ENCODE results near the gene ABCC4. TPM values are rescaled to one million over a fixed set of nuclear protein-coding genes. Genes with fewer than 3 reads are reported as not detected.
"Not testable (repeated sequence)": the region's sequence is repeated elsewhere in the genome, so short reads cannot be mapped to it uniquely, and the experiment has no call there.

The ABCC4 gene
- total RNA-seq, 1 experiment from 2014 or later: 12.5 TPM

GRCh38 chr13:95284436-95284835 is 16.8 kb downstream of the ABCC4 start:
- no peak overlapping the region for H3K27ac Mint-ChIP-seq (ENCODE audit: unreplicated experiment)
- CTCF ChIA-PET: no interaction called here
- H3K4me3 Mint-ChIP-seq (ENCODE audit: low read depth, unreplicated experiment): no peak overlapping the region
- no TSS peak for BruUV-seq (replicated peaks)
- no peak for TF ChIP-seq CTCF (IDR thresholded peaks at IDR 0.05; ENCODE audit: unreplicated experiment)
- no peaks in the 10 kb centered on the region for H3K4me1 Mint-ChIP-seq (ENCODE audit: low read depth, unreplicated experiment)
- H3K9me3 Mint-ChIP-seq (ENCODE audit: low read depth, unreplicated experiment): no peaks in the 10 kb centered on the region
- DNase-seq: no peak
- H3K36me3 Mint-ChIP-seq (ENCODE audit: insufficient read depth, unreplicated experiment): no peaks in the 10 kb centered on the region
- H3K27me3 Mint-ChIP-seq (ENCODE audit: unreplicated experiment): no peaks in the 10 kb centered on the region
- intact Hi-C loops (cut with micrococcal nuclease; ENCODE audit: unreplicated experiment): no loop called here

GRCh38 chr13:95279016-95279415 is 22.2 kb downstream of the ABCC4 start:
- TF ChIP-seq CTCF (IDR thresholded peaks at IDR 0.05; ENCODE audit: unreplicated experiment): no peak
- Mint-ChIP-seq H3K27ac (ENCODE audit: unreplicated experiment) (no peak overlapping the region), H3K27me3 (ENCODE audit: unreplicated experiment) (no peaks in the 10 kb centered on the region), H3K4me3 (ENCODE audit: low read depth, unreplicated experiment) (no peak overlapping the region), H3K4me1 (ENCODE audit: low read depth, unreplicated experiment) (peaks cover 6% of the 10 kb centered on the region), H3K9me3 (ENCODE audit: low read depth, unreplicated experiment) (no peaks in the 10 kb centered on the region), H3K36me3 (ENCODE audit: insufficient read depth, unreplicated experiment) (no peaks in the 10 kb centered on the region)
- CTCF ChIA-PET: no interaction called here
- no TSS peak for BruUV-seq (replicated peaks)
- intact Hi-C loops (cut with micrococcal nuclease; ENCODE audit: unreplicated experiment): loop anchor here (10.0 kb wide), 1 partner anchor 84 kb away; no protein-coding TSS in a partner anchor
- no peak for DNase-seq

DNA sequence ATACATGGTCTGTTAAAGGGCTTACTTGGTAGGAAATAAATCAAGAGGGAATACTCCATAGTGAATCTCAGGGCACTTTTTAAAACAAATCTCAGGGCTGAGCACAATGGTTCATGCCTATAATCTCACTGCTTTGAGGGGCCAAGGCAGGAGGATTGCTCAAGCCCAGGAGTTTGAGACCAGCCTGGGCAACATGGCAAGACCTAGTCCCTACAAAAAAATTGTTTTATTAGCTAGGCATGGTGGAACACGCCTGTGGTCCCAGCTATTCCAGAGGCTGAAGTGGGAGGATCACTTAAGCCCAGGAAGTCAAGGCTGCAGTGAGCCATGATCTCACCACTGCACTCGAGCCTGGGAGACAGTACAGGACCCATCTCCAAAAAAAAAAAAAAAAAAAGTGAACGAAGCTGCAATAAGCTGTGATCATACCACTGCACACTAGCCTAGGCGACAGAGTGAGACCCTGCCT is 25.2 kb downstream of the ABCC4 start:
- no peaks in the 10 kb centered on the region for H3K36me3 Mint-ChIP-seq (ENCODE audit: insufficient read depth, unreplicated experiment)
- H3K9me3 Mint-ChIP-seq (ENCODE audit: low read depth, unreplicated experiment): no peaks in the 10 kb centered on the region
- TF ChIP-seq CTCF (IDR thresholded peaks at IDR 0.05; ENCODE audit: unreplicated experiment): no peak
- intact Hi-C loops (cut with micrococcal nuclease; ENCODE audit: unreplicated experiment): loop anchor here (10.0 kb wide), 1 partner anchor 81 kb away; no protein-coding TSS in a partner anchor
- peaks cover 13% of the 10 kb centered on the region for H3K4me1 Mint-ChIP-seq (ENCODE audit: low read depth, unreplicated experiment)
- H3K4me3 Mint-ChIP-seq (ENCODE audit: low read depth, unreplicated experiment): no peak overlapping the region
- H3K27me3 Mint-ChIP-seq (ENCODE audit: unreplicated experiment): no peaks in the 10 kb centered on the region
- no peak for DNase-seq
- CTCF ChIA-PET: interaction anchor here (0.7 kb wide), 1 partner anchor 51 kb away, joined by 3 read pairs; no protein-coding TSS in a partner anchor
- no TSS peak for BruUV-seq (replicated peaks)
- H3K27ac Mint-ChIP-seq (ENCODE audit: unreplicated experiment): no peak overlapping the region

DNA sequence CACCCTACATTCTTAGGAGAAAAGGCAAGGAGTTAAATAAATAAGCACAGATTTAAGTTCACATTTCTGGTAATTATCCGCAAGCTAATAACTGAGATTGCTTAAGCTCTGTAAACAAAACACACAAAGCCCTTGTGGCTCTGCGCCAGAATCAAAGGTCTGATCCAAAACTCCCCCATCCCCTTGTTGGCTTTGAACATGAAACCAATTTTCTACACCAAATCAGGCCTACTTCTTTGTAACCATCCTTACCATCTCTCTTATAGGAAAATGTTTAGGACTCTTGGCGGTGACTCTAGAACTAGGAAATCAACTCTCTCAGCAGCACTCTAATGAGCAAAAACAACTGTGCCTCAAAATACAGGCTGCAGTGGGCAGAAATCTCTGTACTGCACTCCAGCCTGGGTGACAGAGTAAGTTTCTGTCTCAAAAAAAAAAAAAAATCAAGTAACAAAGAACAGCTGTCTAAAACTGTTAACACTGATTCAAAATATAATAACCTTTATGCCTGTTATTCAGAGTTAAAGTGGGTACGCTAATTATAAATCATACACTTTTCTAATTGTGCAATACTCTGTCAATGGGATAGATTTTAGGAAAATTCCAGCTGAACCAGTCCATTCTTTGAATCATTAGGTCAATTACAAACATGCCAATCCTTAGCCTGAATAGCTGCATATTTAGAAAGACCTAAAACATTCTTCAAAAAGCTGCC is 25.8 kb downstream of the ABCC4 start:
- TF ChIP-seq CTCF (IDR thresholded peaks at IDR 0.05; ENCODE audit: unreplicated experiment): no peak
- Mint-ChIP-seq H3K36me3 (ENCODE audit: insufficient read depth, unreplicated experiment) (no peaks in the 10 kb centered on the region), H3K9me3 (ENCODE audit: low read depth, unreplicated experiment) (no peaks in the 10 kb centered on the region), H3K4me3 (ENCODE audit: low read depth, unreplicated experiment) (no peak overlapping the region), H3K4me1 (ENCODE audit: low read depth, unreplicated experiment) (peaks cover 13% of the 10 kb centered on the region), H3K27ac (ENCODE audit: unreplicated experiment) (no peak overlapping the region), H3K27me3 (ENCODE audit: unreplicated experiment) (no peaks in the 10 kb centered on the region)
- no peak for DNase-seq
- CTCF ChIA-PET: no interaction called here
- no TSS peak for BruUV-seq (replicated peaks)
- intact Hi-C loops (cut with micrococcal nuclease; ENCODE audit: unreplicated experiment): loop anchor here (10.0 kb wide), 1 partner anchor 81 kb away; no protein-coding TSS in a partner anchor

- peak overlapping the region; percentile 66 for H3K27ac Mint-ChIP-seq (ENCODE audit: unreplicated experiment)
- not testable (repeated sequence) for H3K9me3 Mint-ChIP-seq (ENCODE audit: low read depth, unreplicated experiment); H3K27me3 Mint-ChIP-seq (ENCODE audit: unreplicated experiment); BruUV-seq (replicated peaks); H3K36me3 Mint-ChIP-seq (ENCODE audit: insufficient read depth, unreplicated experiment); DNase-seq; H3K4me3 Mint-ChIP-seq (ENCODE audit: low read depth, unreplicated experiment)
- intact Hi-C loops (cut with micrococcal nuclease; ENCODE audit: unreplicated experiment): loop anchor here (10.0 kb wide), 1 partner anchor 79 kb away; no protein-coding TSS in a partner anchor
- CTCF ChIA-PET: interaction anchor here (0.7 kb wide), 1 partner anchor 27 kb away, joined by 5 read pairs; no protein-coding TSS in a partner anchor
- peaks cover 27% of the 10 kb centered on the region for H3K4me1 Mint-ChIP-seq (ENCODE audit: low read depth, unreplicated experiment)
Measured at GRCh38 chr13:95273592-95274132, 27.6 kb downstream of the ABCC4 start.

- CTCF ChIA-PET: not testable (repeated sequence)
Measured at GRCh38 chr13:95272076-95272475, 29.2 kb downstream of the ABCC4 start.

More at GRCh38 chr13:95272076-95272475, 29.2 kb downstream of the ABCC4 start:
- not testable (repeated sequence) for H3K27ac Mint-ChIP-seq (ENCODE audit: unreplicated experiment); H3K36me3 Mint-ChIP-seq (ENCODE audit: insufficient read depth, unreplicated experiment); H3K9me3 Mint-ChIP-seq (ENCODE audit: low read depth, unreplicated experiment); H3K27me3 Mint-ChIP-seq (ENCODE audit: unreplicated experiment); BruUV-seq (replicated peaks); DNase-seq; H3K4me3 Mint-ChIP-seq (ENCODE audit: low read depth, unreplicated experiment)
- H3K4me1 Mint-ChIP-seq (ENCODE audit: low read depth, unreplicated experiment): peaks cover 43% of the 10 kb centered on the region
- intact Hi-C loops (cut with micrococcal nuclease; ENCODE audit: unreplicated experiment): loop anchor here (10.0 kb wide), 1 partner anchor 77 kb away; no protein-coding TSS in a partner anchor
